Stimulated activated CD4-positive, alpha-beta T cell treated with anti-CD3 and anti-CD28 coated beads, Interleukin-1b, Interleukin-23, amount 100 ng/mL, for 1 hour (primary cell): ENCODE results near the gene GALNTL6.

Source experiments
- DNase-seq, 2 donors: peaks; one replicate each; pipeline ENCODE4 v3.0.0-alpha.2; 2020; ENCODE audit warnings: low read depth in 2 of 2

Gene GALNTL6

DNA sequence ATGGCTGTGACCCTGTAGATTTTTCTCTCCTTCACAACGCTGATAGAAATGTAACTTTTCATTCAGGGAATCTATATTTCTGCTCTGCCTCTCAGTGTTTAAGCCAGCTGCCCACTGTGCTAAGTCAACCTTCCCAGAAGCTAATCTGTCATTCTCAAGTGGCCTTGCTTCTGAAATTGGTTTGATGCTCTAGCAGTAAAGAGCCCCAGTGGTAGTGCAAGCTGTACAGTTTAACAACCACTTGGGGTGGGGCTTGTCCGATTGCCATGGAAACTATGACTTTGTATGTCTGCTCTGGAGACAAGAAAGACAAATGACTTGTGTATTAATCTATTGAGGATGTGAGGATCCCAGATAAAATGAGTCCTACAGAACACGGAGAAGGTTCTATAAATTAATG lies 734.5 kb downstream of the GALNTL6 start:
- DNase-seq, result no peak

DNA sequence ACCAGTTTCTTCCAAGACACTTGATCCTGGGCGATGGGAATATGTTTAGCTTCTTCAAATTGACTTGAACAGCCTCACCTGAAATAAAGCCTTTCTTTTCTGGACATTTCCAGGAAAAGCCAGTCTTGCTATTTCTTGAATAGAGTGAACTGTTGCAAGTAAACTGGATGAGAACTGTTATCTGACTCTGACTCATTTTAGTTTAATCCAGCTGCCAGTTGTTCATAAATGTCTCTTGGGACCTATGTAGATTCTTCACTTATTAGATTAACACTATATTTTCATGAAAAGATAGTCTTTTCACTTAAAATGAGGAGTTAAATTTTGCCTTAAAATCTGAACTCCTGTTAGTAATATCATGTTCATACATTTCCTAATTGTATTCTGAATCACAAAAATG lies 740.0 kb downstream of the GALNTL6 start:
- DNase-seq, result no peak

DNA sequence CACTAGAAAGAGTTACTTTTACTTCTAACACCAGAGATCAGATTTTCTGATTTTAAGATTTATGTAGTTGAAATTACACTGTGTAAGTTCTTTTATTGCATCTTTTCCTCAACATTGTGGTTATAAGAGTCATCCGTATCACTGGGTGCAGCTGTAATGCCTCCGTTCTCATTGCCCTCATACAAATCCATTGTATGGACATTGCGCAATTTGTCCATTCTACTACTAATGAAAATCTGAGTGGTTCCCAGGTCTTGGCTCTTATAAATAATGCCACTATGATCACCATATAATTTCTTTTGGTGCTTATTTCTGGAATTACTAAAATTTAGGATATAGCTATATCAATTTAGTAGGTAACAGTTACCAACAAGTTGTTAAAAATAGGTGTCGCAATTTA lies 741.4 kb downstream of the GALNTL6 start:
- no peak for DNase-seq

- no peak for DNase-seq
These were observed 742.5 kb downstream of the GALNTL6 start for GRCh38 chr4:172555725-172556124.

- DNase-seq, result no peak
These were observed 760.7 kb downstream of the GALNTL6 start for GRCh38 chr4:172573899-172574298.

GRCh38 chr4:172578712-172579111 lies 765.5 kb downstream of the GALNTL6 start:
- no peak for DNase-seq

DNA sequence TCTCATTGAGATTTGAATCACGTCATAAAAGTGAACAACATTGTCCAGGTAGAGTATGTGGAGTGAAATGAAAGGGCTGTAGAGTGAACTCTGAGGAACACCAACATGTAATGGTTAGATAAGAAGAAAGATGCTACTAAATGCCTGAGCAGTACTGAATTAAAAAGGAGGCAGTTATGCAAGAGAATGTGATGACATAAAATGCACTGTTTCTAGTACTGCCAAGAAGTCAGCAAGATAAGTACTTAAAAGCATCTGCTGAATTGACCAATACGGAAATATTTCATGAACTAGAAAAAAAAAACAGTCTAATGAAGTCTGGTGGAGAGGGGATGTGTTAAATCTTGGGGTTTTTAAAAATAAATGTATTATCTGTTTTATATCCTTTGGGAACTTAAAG lies 771.6 kb downstream of the GALNTL6 start:
- DNase-seq, result no peak

DNA sequence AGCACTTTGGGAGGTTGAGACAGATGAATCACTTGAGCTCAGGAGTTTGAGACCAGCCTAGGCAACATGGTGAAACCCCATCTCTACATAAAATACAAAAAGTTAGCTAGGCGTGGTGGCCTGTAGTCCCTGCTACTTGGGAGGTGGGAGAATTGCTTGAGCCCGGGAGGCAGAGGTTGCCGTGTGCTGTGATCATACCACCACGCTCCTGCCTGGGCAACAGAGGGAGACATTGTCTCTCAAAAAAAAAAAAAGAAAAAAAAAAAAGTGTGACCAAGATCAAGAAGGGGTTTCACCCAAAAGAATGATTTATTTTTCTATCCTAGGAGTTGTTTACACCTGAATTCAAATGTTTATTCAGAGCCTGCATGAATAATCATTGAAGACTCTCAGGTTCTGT lies 783.0 kb downstream of the GALNTL6 start:
- DNase-seq, result no peak

DNA sequence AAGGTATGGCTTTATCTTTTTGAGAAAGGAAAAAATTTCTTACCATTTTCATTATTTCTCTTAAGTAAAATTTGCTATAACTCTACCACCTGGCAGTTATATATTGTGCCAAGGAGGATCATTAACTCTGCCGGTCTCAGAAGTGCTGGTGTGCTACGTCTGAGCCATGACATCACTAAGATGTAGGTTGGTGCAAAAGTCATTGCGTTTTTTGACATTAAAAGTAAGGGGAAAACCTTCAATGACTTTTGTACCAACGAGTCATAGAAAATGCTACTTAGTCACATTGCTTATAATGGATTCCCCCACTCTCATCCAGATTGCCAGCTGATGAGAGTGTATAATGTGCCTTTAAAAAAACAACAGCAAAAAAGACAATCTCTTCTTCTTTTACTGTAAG lies 786.4 kb downstream of the GALNTL6 start:
- no peak for DNase-seq

DNA sequence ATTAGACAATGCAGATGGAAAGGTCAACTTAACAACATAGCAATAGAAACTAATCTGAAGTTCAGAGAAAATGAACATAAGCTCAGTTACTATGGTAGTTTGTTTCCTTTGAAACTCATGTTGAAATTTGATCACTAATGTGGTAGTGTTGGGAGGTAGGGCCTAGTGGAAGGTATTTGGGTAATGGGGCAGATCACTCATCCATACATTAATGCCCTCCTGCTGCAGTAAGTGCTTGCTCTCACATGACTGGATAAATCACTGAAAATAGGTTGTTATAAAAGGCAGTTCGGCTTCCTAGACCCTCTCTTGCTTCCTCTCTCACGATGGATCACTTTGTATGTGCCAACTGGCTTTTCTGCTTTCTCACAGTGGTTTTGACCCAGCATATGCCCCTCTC lies 788.0 kb downstream of the GALNTL6 start:
- DNase-seq, result no peak

DNA sequence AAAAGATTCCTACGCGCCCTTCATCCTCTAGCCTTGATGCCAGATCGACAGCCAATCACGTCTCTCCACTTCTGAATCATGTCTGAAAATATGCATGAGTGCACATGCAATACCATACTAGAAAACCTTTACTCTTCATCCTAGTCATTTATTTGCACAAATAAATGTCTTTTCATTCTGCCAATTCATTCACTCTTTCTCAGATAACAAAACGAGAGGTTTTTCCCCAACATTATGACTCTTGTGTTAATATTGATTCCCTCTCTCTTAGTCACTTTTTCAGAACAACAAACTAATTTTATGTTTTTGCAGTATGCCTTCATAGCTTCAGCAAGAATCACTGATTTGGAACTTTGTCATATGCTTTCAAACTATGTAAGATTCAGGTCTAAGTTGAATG lies 806.0 kb downstream of the GALNTL6 start:
- no peak for DNase-seq

DNA sequence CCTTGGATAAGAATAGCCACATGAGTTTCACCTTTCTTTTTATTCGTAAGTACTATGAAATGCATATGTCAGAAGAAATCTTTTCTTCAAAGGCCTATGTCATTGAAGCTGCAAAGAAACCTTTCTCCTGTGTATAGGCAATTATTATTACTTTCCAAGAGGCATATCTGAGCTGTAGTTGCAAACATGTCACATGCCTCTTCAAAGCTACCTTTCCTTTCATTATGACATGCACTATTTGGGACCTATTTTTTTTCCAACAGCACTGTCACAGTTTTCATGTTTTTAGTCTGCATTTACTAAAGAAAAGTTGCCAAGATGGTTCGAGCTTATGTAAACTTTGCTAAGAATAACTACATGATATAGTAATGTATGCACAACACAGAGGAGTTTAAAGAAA lies 806.6 kb downstream of the GALNTL6 start:
- DNase-seq, result no peak

DNA sequence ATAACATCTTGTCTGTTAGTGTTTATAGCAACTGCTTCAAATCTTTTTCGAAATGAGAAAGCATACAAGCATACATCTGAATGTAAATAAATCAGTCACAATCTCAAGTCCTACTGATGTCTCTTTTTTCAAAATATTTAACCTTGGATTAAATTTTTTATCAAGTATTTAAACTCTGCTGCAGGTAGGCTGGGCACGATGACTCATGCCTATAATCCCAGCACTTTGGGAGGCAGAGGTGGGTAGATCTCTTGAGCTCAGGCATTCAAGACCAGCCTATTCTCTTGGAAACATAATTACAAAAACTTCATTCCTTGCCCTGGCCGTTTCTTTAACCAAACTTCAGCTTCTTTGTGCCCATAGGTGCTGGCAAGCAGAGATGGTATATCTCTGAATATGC lies 815.1 kb downstream of the GALNTL6 start:
- DNase-seq, result no peak

GRCh38 chr4:172630280-172630679 lies 817.1 kb downstream of the GALNTL6 start:
- DNase-seq, result no peak

GRCh38 chr4:172631832-172632231 lies 818.6 kb downstream of the GALNTL6 start:
- no peak for DNase-seq

DNA sequence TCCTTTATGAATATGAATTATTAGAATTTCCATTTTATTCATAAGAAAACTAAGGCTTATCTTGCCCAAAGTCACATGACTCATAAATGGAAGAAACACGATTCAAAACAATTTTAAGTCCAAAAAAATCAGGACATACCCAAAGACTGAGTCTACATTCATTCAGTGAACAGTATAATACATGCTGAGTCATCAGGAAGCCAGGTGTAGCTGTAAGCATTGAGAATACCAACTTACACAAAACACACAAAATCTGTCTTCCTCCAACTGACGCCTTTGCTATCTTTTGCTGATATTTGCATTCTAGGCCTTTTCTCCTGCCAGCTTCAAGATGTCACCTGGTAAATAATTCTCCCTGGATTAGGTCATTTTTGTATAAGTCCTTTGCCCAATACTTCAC lies 835.3 kb downstream of the GALNTL6 start:
- DNase-seq, result no peak

GRCh38 chr4:172649143-172649542 lies 835.9 kb downstream of the GALNTL6 start:
- no peak for DNase-seq

DNA sequence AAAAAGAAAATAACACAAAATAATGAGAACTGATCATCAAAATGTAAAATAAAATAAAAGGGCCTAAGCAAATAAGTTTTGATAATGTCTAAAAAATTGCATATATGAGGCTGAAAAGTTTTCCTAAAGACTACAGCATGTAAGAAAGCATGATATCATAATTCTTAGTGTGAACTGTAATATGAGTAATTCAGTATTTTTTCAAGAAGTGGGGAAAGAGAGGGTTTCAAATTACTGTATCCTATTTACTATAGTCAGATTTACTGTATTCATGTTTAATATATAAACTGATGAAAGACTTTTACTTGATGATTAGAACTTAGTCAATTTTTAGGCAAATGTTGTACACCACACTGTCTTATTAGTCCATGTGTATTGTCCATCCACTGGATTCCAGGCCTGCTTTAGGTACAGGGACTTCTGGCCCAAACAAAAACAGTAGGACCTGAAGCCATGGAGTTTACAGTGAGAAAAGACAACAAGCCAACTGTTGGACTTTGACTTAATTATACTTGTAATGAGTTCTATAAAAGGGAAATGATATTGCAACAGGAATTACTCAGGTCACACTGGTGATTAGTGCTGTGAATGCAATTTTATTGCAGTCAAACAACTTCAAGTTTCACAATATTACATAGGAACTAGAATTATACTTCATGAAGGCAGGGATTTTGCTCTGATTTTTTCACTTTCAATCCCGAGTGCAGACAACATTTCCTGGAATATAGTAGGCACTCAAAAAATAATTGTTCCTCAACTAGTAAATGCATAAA lies 837.7 kb downstream of the GALNTL6 start:
- no peak for DNase-seq

- no peak for DNase-seq
These were observed 838.8 kb downstream of the GALNTL6 start for GRCh38 chr4:172651961-172652360.

- DNase-seq, result no peak
These were observed 839.2 kb downstream of the GALNTL6 start for GRCh38 chr4:172652369-172652768.

- no peak for DNase-seq
These were observed 840.5 kb downstream of the GALNTL6 start for GRCh38 chr4:172653676-172654075.

DNA sequence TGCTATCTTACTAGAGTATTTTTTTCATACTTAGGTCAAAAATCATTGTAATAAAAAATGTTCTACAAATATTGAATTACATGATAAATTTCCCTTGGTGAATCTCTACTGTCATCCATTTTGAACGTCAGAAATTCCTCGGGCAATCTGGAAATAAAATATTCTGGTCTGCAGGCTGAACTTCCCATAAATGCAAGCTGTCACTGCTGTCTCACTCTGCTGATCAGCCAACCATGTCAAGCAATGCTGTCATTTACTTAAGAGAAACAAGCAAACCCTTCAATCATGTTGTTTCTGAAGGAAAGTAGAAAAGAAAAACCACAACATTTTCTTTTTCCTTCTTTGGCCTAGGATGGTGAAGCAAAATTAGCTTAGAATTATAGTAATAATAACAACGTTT lies 841.3 kb downstream of the GALNTL6 start:
- no peak for DNase-seq

- DNase-seq, result no peak
These were observed 842.9 kb downstream of the GALNTL6 start for GRCh38 chr4:172656055-172656454.

- DNase-seq, result no peak
These were observed 843.9 kb downstream of the GALNTL6 start for GRCh38 chr4:172657081-172657480.
